HepG2 (cell line): ENCODE measurements around the gene AGTRAP. TPM values are rescaled to one million over a fixed set of nuclear protein-coding genes. Genes with fewer than 3 reads are reported as not detected.
A peak's percentile ranks its signal among the peaks of the same experiment; 100 is the strongest.

Experiments used
- ARID4A ChIP-seq: sonication (generic); formaldehyde crosslinking; IDR thresholded peaks from 2 replicates; pipeline ENCODE4 v1.5.0; 2020; ENCODE audit warnings: mild to moderate bottlenecking, missing genetic modification reagents, borderline replicate concordance
- ESRRA ChIP-seq: sonication (generic); formaldehyde crosslinking; IDR thresholded peaks from 2 replicates; pipeline ENCODE4 v1.5.1; 2020; ENCODE audit warnings: mild to moderate bottlenecking, low read depth, missing genetic modification reagents
- GTF2F1 ChIP-seq: fragments of 150-350 bp; IDR thresholded peaks from 2 replicates; pipeline ENCODE4 v1.6.1; 2014; ENCODE audit warnings: low read length
- LCORL ChIP-seq, 2 experiments: fragments of 450-650 bp in 1 of 2; sonication (generic) in 1 of 2; formaldehyde crosslinking in 1 of 2; IDR thresholded peaks; 2 replicates each; pipeline versions ENCODE4 v1.5.0 to v1.6.1; 2017 to 2020; ENCODE audit warnings: antibody characterized with exemption in 1 of 2, missing genetic modification reagents in 1 of 2
- PATZ1 ChIP-seq: sonication (generic); formaldehyde crosslinking; IDR thresholded peaks from 2 replicates; pipeline ENCODE4 v1.4.0; 2020; ENCODE audit warnings: missing genetic modification reagents
- PHF21A ChIP-seq: sonication (generic); formaldehyde crosslinking; IDR thresholded peaks from 2 replicates; pipeline ENCODE4 v1.5.0; 2020; ENCODE audit warnings: mild to moderate bottlenecking, missing genetic modification reagents
- TFAP4 ChIP-seq: sonication (generic); IDR thresholded peaks from 2 replicates; pipeline ENCODE4 v1.6.1; 2016; ENCODE audit warnings: low read depth, borderline replicate concordance
- WIZ ChIP-seq: sonication (generic); formaldehyde crosslinking; IDR thresholded peaks from 2 replicates; pipeline ENCODE4 v1.5.1; 2020; ENCODE audit warnings: mild to moderate bottlenecking, missing genetic modification reagents
- ZNF362 ChIP-seq: sonication (generic); formaldehyde crosslinking; IDR thresholded peaks from 2 replicates; pipeline ENCODE4 v1.4.0; 2020; ENCODE audit warnings: missing genetic modification reagents, mild to moderate bottlenecking, borderline replicate concordance
- polyA plus RNA-seq, 8 experiments: library from polyadenylated mRNA; depleted of rRNA in 3 of 8; stranded (reverse) in 7 of 8; unstranded in 1 of 8; fragments of >200 nt; fragmentation: Illumina TruSeq in 4 of 8; extraction: Trizol in 4 of 8; gene quantifications; 2 replicates each; pipeline versions ENCODE4 v1.2.1 to v1.2.3, GENCODE V29; 2011 to 2016; ENCODE audit warnings: low read depth in 4 of 8, missing spikeins in 1 of 8, mixed read lengths in 1 of 8; ENCODE audit not compliant: insufficient read depth in 1 of 8
- total RNA-seq, 5 experiments: library from RNA; depleted of rRNA; stranded (reverse); fragments of >200 nt; fragmentation: Illumina TruSeq; extraction: Trizol; gene quantifications; 2 replicates each; pipeline ENCODE4 v1.2.3, GENCODE V29; 2016; ENCODE audit warnings: low read depth in 1 of 5

The AGTRAP gene
- total and polyA plus RNA-seq, 2 of the 13 experiments (the other 11 are each of a cell fraction or from before 2014, with no cell fraction given): 28.3 to 32.0 TPM

- TF ChIP-seq TFAP4 (peak; percentile 8; the same call in 1 of the 2 replicates), PHF21A (CRISPR knock-in tag) (peak; percentile 57), ESRRA (CRISPR knock-in tag) (0 out of 2 replicates have a peak, but pooled peaks have one; percentile 36), LCORL (IDR thresholded peaks at IDR 0.05) (no peak), LCORL (CRISPR knock-in tag; IDR thresholded peaks at IDR 0.05) (peak; percentile 89), GTF2F1 (no peak), ZNF362 (CRISPR knock-in tag) (peak; percentile 11; the same call in 1 of the 2 replicates), PATZ1 (peak; percentile 70), WIZ (CRISPR knock-in tag) (no peak), ARID4A (CRISPR knock-in tag) (no peak)
- TF ChIP-seq, all 625 proteins: peak for 16
Measured at GRCh38 chr1:11777658-11778322, 41.9 kb downstream of the AGTRAP start (continued).
